Common myeloid progenitor, CD34-positive (primary cell): Measurements from ENCODE around the gene INHBC.

Experiments
- CTCF ChIA-PET: fragments of 350-600 bp; sonication (Branson Sonifier 250); formaldehyde crosslinking; loops from one replicate; lab custom pipeline; 2021; ENCODE audit warnings: antibody characterized with exemption; lab: Charles Lee
- POLR2A ChIA-PET: fragments of 350-600 bp; sonication (Branson Sonifier 250); formaldehyde crosslinking; loops from one replicate; lab custom pipeline; 2021; ENCODE audit warnings: antibody characterized with exemption; lab: Charles Lee
- DNase-seq, 3 donors: peaks; one replicate each; pipeline versions ENCODE4 v3.0.0 to v3.0.0-alpha.2; 2013
- H3K27ac ChIP-seq, 2 experiments: 1 replicate in 1 of 2; 2 replicates in 1 of 2; pipeline ENCODE4 v1.7.0; 2013; ENCODE audit warnings: inconsistent platforms in 2 of 2, low read length in 2 of 2, mild to moderate bottlenecking in 2 of 2, low read depth in 1 of 2, moderate library complexity in 1 of 2; ENCODE audit not compliant: severe bottlenecking in 2 of 2, insufficient read depth in 1 of 2, poor library complexity in 1 of 2
- H3K27me3 ChIP-seq, 5 experiments: replicated peaks in 2 of 5; 1 replicate in 3 of 5; 2 replicates in 2 of 5; pipeline versions ENCODE4 v1.6.1 to v1.7.0; 2013; ENCODE audit warnings: low read length in 4 of 5, mild to moderate bottlenecking in 2 of 5, moderate library complexity in 2 of 5, inconsistent platforms in 1 of 5; ENCODE audit not compliant: insufficient read depth in 5 of 5, control insufficient read depth in 4 of 5
- H3K36me3 ChIP-seq, 4 experiments: 1 replicate in 2 of 4; 2 replicates in 2 of 4; pipeline versions ENCODE4 v1.6.1 to v1.7.0; 2013; ENCODE audit warnings: low read length in 3 of 4, control low read depth in 1 of 4, mild to moderate bottlenecking in 1 of 4; ENCODE audit not compliant: control insufficient read depth in 4 of 4, insufficient read depth in 4 of 4
- H3K4me1 ChIP-seq, 4 experiments: 1 replicate in 3 of 4; 2 replicates in 1 of 4; pipeline versions ENCODE4 v1.6.1 to v1.7.1; 2013; ENCODE audit warnings: low read length in 3 of 4, mild to moderate bottlenecking in 3 of 4, control low read depth in 1 of 4, inconsistent platforms in 1 of 4, moderate library complexity in 1 of 4; ENCODE audit not compliant: control insufficient read depth in 4 of 4, insufficient read depth in 4 of 4; ENCODE audit errors: control extremely low read depth in 1 of 4
- H3K4me3 ChIP-seq, 7 experiments: 1 replicate in 4 of 7; 2 replicates in 3 of 7; pipeline versions ENCODE4 v1.5.1 to v1.7.0; 2013; ENCODE audit warnings: mild to moderate bottlenecking in 7 of 7, low read length in 6 of 7, moderate library complexity in 6 of 7, inconsistent platforms in 2 of 7, low read depth in 2 of 7, control low read depth in 1 of 7; ENCODE audit not compliant: insufficient read depth in 4 of 7, control insufficient read depth in 1 of 7; ENCODE audit errors: extremely low read depth in 1 of 7
- H3K9me3 ChIP-seq, 5 experiments: 1 replicate in 4 of 5; 2 replicates in 1 of 5; pipeline versions ENCODE4 v1.6.1 to v1.7.1; 2013; ENCODE audit warnings: low read length in 4 of 5, mild to moderate bottlenecking in 2 of 5, inconsistent platforms in 1 of 5, low read depth in 1 of 5, moderate library complexity in 1 of 5; ENCODE audit not compliant: control insufficient read depth in 4 of 5, insufficient read depth in 2 of 5; ENCODE audit errors: control extremely low read depth in 1 of 5
- WGBS: methylation state at CpG from one replicate; pipeline ENCODE4 v1.1.5; 2013; ENCODE audit not compliant: insufficient coverage; 5-methylcytosine and 5-hydroxymethylcytosine counted together

The INHBC gene

DNA sequence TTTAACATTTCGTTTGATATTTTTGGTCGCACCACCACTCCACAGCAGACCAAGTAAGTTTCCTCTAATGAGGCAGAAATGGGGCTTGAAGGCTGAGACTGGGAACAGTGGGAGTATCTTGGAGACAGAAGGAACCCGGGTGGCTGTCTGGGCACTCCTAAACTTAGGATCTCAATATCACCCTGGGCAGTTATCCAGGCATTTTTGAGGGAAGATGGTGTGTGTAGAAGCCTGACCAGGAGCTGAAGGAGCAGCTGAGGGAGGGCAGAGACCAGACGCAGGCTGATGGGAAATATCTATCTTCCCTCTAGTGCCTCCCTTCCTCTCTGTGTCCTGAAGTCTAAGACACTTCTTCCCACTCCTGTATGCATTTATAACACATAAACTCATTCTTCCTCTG is 64.0 kb downstream of the INHBC start:
- CTCF ChIA-PET = interaction anchor here (0.9 to 1.6 kb wide), 2 partner anchors 17 to 24 kb away, joined by 3 to 4 read pairs; no protein-coding TSS in a partner anchor
- no peaks in the 10 kb centered on the region for H3K27me3 ChIP-seq

DNA sequence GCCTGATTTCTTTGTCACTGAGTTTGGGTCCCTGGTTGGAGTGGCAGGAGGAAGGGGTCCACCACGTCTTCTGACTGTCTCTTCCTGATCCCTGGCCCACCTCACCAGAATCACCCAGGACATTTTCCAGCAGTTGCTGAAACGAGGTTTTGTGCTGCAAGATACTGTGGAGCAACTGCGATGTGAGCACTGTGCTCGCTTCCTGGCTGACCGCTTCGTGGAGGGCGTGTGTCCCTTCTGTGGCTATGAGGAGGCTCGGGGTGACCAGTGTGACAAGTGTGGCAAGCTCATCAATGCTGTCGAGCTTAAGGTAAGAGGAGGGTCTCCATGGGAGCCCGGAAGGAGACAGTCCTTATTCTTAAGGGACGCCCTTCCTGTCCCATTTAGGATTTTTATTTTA is 65.6 kb downstream of the INHBC start:
- no peak overlapping the region for H3K27ac ChIP-seq
- ChIA-PET POLR2A (no interaction called here), CTCF (interaction anchor here (1.3 to 1.6 kb wide), 4 partner anchors 25 to 47 kb away, joined by 3 to 4 read pairs (median 3); no protein-coding TSS in a partner anchor)
- peaks cover 24 to 82% (median 55%) of the 10 kb centered on the region in 4 experiments for H3K36me3 ChIP-seq
- H3K4me3 ChIP-seq = no peak overlapping the region
- H3K27me3 ChIP-seq = no peaks in the 10 kb centered on the region
- no peaks in the 10 kb centered on the region for H3K9me3 ChIP-seq
- no peaks in the 10 kb centered on the region for H3K4me1 ChIP-seq
- WGBS = 96% methylated on average over 10 of the region's 11 CpGs
- no peak for DNase-seq

More for the DNA sequence above, 64.0 kb downstream of the INHBC start:
- 100% methylated on average over 3 of the region's 4 CpGs for WGBS
- Histone ChIP-seq H3K9me3 (no peaks in the 10 kb centered on the region), H3K4me3 (no peak overlapping the region), H3K4me1 (no peaks in the 10 kb centered on the region), H3K36me3 (peaks cover 19 to 70% (median 46%) of the 10 kb centered on the region in 4 experiments), H3K27ac (no peak overlapping the region)
- POLR2A ChIA-PET = interaction anchor here (0.7 kb wide), 1 partner anchor 200 kb away, joined by 5 read pairs; no protein-coding TSS in a partner anchor
- DNase-seq = no peak
